SW480 (cell line): ENCODE results near the gene BPIFB6.

Experiments used
- DNase-seq: peaks from one replicate; pipeline ENCODE4 v3.0.0-alpha.2; 2016; ENCODE audit warnings: low spot score

BPIFB6 gene

GRCh38 chr20:33091693-33092092, 60.2 kb downstream of the BPIFB6 start:
- no peak for DNase-seq

- no peak for DNase-seq
Observed at GRCh38 chr20:33092361-33092760, 60.9 kb downstream of the BPIFB6 start.

GRCh38 chr20:33093074-33093473, 61.6 kb downstream of the BPIFB6 start:
- DNase-seq, result no peak

GRCh38 chr20:33093582-33093981, 62.1 kb downstream of the BPIFB6 start:
- no peak for DNase-seq
